ENCODE data around the gene MBTPS1. TPM values are rescaled to one million over a fixed set of nuclear protein-coding genes. Genes with fewer than 3 reads are reported as not detected.

The MBTPS1 gene
- total RNA-seq, 1 experiment from 2014 or later: 46.9 TPM

- no peak for TF ChIP-seq ZNF232 (CRISPR knock-in tag; IDR thresholded peaks at IDR 0.05)
- TF ChIP-seq TEAD4 (CRISPR knock-in tag; IDR thresholded peaks at IDR 0.05): no peak
- no peak for TF ChIP-seq ATF3 (CRISPR knock-in tag; conservative IDR thresholded peaks at IDR 0.05)
- TF ChIP-seq GRHL2 (CRISPR knock-in tag; IDR thresholded peaks at IDR 0.05; ENCODE audit: insufficient replicate concordance, severe bottlenecking): no peak
- no peak for TF ChIP-seq ZNF671 (CRISPR knock-in tag; IDR thresholded peaks at IDR 0.05)
- TF ChIP-seq, protein P1, sequence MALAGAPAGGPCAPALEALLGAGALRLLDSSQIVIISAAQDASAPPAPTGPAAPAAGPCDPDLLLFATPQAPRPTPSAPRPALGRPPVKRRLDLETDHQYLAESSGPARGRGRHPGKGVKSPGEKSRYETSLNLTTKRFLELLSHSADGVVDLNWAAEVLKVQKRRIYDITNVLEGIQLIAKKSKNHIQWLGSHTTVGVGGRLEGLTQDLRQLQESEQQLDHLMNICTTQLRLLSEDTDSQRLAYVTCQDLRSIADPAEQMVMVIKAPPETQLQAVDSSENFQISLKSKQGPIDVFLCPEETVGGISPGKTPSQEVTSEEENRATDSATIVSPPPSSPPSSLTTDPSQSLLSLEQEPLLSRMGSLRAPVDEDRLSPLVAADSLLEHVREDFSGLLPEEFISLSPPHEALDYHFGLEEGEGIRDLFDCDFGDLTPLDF (CRISPR knock-in tag; IDR thresholded peaks at IDR 0.05): no peak
- TF ChIP-seq, protein P2, sequence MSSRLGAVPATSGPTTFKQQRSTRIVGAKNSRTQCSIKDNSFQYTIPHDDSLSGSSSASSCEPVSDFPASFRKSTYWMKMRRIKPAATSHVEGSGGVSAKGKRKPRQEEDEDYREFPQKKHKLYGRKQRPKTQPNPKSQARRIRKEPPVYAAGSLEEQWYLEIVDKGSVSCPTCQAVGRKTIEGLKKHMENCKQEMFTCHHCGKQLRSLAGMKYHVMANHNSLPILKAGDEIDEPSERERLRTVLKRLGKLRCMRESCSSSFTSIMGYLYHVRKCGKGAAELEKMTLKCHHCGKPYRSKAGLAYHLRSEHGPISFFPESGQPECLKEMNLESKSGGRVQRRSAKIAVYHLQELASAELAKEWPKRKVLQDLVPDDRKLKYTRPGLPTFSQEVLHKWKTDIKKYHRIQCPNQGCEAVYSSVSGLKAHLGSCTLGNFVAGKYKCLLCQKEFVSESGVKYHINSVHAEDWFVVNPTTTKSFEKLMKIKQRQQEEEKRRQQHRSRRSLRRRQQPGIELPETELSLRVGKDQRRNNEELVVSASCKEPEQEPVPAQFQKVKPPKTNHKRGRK (CRISPR knock-in tag; IDR thresholded peaks at IDR 0.05; ENCODE audit: borderline replicate concordance): no peak
- TF ChIP-seq MLX (CRISPR knock-in tag; IDR thresholded peaks at IDR 0.05): no peak
- TF ChIP-seq, protein P3, sequence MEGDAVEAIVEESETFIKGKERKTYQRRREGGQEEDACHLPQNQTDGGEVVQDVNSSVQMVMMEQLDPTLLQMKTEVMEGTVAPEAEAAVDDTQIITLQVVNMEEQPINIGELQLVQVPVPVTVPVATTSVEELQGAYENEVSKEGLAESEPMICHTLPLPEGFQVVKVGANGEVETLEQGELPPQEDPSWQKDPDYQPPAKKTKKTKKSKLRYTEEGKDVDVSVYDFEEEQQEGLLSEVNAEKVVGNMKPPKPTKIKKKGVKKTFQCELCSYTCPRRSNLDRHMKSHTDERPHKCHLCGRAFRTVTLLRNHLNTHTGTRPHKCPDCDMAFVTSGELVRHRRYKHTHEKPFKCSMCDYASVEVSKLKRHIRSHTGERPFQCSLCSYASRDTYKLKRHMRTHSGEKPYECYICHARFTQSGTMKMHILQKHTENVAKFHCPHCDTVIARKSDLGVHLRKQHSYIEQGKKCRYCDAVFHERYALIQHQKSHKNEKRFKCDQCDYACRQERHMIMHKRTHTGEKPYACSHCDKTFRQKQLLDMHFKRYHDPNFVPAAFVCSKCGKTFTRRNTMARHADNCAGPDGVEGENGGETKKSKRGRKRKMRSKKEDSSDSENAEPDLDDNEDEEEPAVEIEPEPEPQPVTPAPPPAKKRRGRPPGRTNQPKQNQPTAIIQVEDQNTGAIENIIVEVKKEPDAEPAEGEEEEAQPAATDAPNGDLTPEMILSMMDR (IDR thresholded peaks at IDR 0.05): no peak
- Mint-ChIP-seq H3K27ac (no peak overlapping the region), H3K4me3 (no peak overlapping the region), H3K36me3 (peaks cover 31% of the 10 kb centered on the region), H3K9me3 (no peaks in the 10 kb centered on the region), H3K4me1 (no peaks in the 10 kb centered on the region), H3K27me3 (ENCODE audit: low read depth) (no peaks in the 10 kb centered on the region)
- CTCF ChIA-PET: interaction anchor here (1.0 kb wide), 1 partner anchor 96 kb away, joined by 4 read pairs; no protein-coding TSS in a partner anchor
- no peak for ATAC-seq
- POLR2A ChIA-PET: no interaction called here
- no peak for DNase-seq (ENCODE audit: low spot score)
These were observed 64.6 kb downstream of the MBTPS1 start for GRCh38 chr16:84052071-84052622.

DNA sequence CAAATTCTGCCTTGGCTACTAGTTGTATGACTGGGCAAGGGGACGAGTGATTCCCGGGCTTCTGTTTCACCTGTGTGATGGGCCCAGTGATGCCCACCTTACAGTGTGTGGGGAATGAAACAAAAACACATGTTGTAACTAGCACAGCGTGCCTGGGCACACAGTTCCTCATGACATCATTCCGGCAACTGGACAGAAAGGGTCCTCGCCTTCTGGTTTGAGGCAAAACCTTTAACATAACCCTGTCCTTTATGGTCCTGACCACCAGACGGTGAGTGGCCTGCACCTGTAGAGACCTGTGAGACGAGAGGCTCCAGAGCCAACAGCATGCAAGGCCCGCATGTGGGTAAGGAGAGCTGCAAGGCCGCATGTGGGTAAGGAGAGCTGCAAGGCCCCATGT is 66.4 kb downstream of the MBTPS1 start:
- H3K36me3 Mint-ChIP-seq: peaks cover 22% of the 10 kb centered on the region
- H3K4me1 Mint-ChIP-seq: no peaks in the 10 kb centered on the region
- no peak overlapping the region for H3K27ac Mint-ChIP-seq
- H3K4me3 Mint-ChIP-seq: no peak overlapping the region
- H3K27me3 Mint-ChIP-seq (ENCODE audit: low read depth): no peaks in the 10 kb centered on the region
- H3K9me3 Mint-ChIP-seq: no peaks in the 10 kb centered on the region
- ChIA-PET POLR2A (no interaction called here), CTCF (no interaction called here)
- DNase-seq (ENCODE audit: low spot score): no peak
- ATAC-seq: no peak
- TF ChIP-seq, protein P4, sequence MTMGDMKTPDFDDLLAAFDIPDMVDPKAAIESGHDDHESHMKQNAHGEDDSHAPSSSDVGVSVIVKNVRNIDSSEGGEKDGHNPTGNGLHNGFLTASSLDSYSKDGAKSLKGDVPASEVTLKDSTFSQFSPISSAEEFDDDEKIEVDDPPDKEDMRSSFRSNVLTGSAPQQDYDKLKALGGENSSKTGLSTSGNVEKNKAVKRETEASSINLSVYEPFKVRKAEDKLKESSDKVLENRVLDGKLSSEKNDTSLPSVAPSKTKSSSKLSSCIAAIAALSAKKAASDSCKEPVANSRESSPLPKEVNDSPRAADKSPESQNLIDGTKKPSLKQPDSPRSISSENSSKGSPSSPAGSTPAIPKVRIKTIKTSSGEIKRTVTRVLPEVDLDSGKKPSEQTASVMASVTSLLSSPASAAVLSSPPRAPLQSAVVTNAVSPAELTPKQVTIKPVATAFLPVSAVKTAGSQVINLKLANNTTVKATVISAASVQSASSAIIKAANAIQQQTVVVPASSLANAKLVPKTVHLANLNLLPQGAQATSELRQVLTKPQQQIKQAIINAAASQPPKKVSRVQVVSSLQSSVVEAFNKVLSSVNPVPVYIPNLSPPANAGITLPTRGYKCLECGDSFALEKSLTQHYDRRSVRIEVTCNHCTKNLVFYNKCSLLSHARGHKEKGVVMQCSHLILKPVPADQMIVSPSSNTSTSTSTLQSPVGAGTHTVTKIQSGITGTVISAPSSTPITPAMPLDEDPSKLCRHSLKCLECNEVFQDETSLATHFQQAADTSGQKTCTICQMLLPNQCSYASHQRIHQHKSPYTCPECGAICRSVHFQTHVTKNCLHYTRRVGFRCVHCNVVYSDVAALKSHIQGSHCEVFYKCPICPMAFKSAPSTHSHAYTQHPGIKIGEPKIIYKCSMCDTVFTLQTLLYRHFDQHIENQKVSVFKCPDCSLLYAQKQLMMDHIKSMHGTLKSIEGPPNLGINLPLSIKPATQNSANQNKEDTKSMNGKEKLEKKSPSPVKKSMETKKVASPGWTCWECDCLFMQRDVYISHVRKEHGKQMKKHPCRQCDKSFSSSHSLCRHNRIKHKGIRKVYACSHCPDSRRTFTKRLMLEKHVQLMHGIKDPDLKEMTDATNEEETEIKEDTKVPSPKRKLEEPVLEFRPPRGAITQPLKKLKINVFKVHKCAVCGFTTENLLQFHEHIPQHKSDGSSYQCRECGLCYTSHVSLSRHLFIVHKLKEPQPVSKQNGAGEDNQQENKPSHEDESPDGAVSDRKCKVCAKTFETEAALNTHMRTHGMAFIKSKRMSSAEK (CRISPR knock-in tag; IDR thresholded peaks at IDR 0.05; ENCODE audit: borderline replicate concordance): no peak
- TF ChIP-seq NFE2L1 (CRISPR knock-in tag; IDR thresholded peaks at IDR 0.05) (no peak), NFATC4 (CRISPR knock-in tag; IDR thresholded peaks at IDR 0.05) (no peak), PRRX2 (CRISPR knock-in tag; IDR thresholded peaks at IDR 0.05) (no peak), E2F5 (CRISPR knock-in tag; IDR thresholded peaks at IDR 0.05) (no peak), CBFB (CRISPR knock-in tag; IDR thresholded peaks at IDR 0.05; ENCODE audit: low read depth) (no peak), ZNF396 (CRISPR knock-in tag; IDR thresholded peaks at IDR 0.05; ENCODE audit: borderline replicate concordance) (no peak), ESRRA (CRISPR knock-in tag; IDR thresholded peaks at IDR 0.05; ENCODE audit: borderline replicate concordance) (no peak)
- TF ChIP-seq, protein P2 (CRISPR knock-in tag; IDR thresholded peaks at IDR 0.05; ENCODE audit: borderline replicate concordance): no peak
- TF ChIP-seq, protein P5, sequence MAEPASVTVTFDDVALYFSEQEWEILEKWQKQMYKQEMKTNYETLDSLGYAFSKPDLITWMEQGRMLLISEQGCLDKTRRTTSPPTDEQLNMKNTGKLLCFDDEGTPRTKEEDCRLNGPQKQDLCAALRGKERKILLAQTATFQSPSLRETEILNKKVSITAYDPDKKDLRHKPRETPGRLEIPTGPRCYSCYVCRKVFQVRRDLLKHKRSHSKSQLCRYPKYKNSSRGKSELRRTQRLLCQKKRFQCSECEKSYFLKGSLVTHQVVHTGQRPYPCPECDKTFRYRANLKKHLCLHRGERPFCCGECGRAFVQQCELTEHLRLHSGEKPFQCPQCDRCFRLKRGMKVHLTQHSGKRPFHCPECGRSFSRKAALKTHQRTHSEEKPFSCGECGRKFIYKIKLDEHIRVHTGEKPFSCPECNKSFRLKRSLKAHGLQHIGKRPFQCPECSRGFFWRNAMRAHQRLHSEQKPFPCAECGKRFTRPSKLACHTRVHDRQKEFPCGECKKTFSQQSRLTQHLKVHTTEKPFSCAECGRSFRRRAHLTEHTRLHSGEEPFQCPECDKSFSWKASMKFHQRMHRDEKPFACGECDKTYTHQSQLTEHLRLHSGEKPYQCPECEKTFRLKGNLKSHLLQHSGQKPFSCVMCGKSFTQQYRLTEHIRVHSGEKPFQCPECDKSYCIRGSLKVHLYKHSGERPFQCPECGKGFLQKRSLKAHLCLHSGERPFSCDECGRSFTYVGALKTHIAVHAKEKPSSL (CRISPR knock-in tag; conservative IDR thresholded peaks at IDR 0.05): no peak
